NCI-H2196 (cell line): Measurements from ENCODE around the gene LRRC4C.

Experiments used
- DNase-seq: peaks from one replicate; lab custom pipeline; 2025; ENCODE audit not compliant: unreplicated experiment; lab: John Stamatoyannopoulos, UW

The LRRC4C gene

DNA sequence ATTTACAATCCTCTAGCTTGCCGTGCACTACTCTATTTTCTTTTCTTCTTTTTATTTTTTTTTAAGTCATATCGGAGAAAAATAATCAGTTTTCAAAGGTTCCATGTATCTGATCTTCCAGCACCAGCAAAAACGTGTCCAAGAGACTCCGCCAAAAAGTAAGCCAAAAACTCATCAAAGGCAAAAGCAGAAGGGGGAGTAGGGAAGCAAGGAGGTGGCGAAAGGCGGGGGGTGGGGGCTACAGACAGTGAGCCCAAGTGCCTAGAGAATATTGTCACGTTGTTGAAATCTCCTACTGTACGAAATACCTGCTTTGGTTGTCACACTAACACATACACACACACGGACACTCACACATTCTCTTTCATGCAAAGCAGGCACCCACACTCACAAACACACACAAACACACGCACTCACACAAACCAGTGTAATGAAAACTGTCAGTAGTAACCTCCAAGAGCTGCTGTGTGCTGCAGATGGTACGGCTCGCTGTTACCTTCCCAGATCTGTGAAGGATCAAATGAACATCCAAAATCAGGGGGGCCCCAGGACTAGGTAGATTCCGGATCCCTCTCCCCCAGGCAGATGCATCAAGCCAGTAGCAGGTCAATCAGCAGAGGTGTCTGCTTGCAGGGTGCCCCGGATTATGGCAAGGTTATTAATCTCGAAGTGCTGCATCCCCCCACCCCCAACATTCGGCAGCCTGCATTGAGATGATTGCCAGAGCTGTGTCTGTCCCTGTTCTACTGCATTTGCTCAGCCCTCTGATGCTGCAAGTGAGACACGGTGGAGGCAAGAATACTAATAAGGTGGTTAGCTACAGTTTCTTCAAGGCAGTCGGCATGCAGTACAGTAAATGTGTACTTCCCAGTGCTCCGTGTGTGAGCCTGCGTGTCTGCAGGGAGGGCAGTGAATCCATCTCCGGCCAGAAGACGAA lies at the start of gene LRRC4C:
Gene LRRC4C (minus strand): TSS at position 188 of the 937 bp plus-strand sequence.
- DNase-seq = no peak

DNA sequence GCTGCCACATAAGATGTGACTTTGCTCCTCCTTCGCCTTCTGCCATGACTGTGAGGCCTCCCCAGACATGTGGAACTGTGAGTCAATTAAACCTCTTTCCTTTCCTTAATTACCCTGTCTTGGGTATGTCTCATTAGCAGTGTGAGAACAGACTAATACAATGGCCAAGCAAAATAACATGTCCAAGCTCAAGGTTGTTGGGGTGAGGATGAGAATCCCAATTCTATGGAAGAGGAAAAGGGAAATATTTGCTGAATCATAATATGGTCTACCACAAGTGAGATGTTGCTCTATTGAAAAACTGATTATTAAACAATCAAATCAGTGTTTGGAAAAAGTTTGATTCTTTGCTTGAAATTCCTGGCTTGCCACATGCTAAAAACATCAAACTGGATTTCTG lies 48.7 kb upstream of the LRRC4C start:
- no peak for DNase-seq

DNA sequence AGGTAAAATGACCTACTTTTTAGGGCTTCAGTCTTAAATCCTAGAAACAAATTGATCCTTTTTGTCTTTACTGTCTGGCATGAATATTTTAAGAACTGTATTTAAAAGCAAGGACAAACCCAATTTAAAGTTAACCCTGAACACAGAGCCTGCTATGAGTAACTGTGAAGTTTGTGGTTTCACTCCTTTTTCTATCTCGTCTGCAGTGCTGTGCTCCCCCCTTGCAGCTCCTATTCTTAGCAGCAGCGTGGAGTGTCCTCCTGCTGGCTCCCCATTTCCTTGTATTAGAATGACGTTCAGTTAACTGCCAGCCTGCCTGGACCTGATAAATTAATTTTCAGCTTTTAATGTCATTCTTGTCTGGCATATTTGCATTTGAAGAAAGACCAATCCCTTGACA lies 40.0 kb upstream of the LRRC4C start:
- no peak for DNase-seq

DNA sequence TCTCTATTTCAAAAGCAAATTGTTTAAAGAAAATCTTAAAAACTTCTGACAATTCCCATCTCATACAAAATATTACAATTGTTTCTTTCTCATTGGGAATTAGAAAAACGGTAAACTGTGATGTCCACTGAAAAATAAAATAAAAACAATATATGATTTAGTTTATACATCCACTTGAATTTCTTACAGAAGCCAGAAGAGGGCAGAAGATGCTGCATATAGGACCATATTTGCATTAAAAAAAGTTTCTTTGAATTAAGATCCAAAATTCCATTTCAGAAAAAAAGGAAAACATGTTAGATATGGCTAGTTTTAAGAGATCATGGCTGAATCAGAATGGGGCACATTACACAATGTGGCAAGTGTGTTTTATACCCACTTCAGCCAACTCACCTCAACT lies 39.3 kb upstream of the LRRC4C start:
- no peak for DNase-seq

DNA sequence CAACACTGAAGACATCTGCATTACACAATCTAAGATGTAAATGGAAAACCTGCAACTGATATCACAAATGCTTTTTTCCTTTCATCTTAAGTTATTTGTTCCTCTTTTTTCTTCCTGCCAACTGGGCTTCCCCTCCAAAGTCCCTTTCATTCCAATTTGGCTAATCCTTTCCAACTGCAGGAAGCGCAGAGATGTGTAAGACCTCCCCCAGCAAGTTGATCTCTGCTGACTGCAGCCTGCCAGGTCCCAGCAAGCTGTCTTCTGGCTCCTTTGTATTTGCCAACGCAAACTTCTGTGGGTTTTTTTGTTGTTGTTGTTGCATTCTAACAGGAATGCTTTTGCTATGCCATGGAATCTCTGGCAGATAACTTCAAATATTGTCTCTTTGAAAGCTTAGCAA lies 38.5 kb upstream of the LRRC4C start:
- DNase-seq = no peak

DNA sequence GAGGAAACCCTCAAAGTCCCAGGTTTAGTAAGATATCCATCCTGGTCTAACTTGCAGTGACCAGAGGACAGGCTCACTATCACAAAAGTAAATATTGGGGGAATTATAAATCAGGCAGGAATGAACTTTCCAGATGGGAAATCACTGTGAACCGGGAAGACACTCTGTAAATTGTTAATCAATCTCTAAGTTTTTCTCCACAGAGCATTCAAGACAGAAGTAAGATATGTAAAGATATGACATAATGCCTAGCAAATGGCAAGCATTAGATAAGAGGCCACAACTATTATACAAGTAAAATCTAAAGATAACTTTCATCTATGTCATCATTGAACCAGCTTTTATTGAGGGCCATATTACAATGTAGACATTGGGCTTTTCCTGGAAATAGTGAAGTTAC lies 35.3 kb upstream of the LRRC4C start:
- no peak for DNase-seq

DNA sequence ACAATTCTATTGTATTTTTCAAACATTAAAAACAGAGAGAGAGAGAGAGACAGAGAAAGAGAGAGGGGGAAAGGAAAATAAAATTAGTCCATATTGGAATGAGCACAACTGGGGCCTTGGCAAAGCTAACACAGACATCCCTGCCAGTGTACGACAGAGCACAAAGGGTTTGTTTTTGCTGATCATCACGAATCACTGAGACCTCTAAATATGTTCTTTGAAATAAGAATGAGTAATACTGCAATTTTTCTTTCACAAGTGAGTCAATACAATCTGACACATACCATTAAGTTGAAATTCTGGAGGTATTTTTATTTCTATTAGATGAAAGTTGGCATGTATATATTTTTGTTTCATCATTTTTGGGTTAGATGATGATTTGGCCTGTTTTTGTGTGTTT lies 27.0 kb upstream of the LRRC4C start:
- no peak for DNase-seq

DNA sequence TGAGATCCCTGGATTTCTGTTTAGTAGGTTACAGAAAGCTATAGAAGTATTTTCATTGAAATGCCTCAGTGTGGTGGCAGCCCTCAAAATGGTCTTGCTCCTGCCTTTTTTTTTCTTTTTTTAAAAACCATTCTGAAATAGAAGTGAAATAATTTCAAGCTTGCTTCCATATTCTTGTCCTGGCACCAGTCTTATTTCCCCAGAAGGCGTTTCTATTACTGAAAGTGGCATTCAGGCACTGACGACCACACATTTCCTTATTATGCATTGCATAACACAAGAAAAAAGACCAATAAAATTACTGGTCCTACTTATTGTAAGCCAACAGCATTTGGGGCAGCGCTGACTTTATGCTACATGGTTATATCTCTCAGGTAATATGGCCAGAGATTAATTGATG lies 24.5 kb upstream of the LRRC4C start:
- no peak for DNase-seq

DNA sequence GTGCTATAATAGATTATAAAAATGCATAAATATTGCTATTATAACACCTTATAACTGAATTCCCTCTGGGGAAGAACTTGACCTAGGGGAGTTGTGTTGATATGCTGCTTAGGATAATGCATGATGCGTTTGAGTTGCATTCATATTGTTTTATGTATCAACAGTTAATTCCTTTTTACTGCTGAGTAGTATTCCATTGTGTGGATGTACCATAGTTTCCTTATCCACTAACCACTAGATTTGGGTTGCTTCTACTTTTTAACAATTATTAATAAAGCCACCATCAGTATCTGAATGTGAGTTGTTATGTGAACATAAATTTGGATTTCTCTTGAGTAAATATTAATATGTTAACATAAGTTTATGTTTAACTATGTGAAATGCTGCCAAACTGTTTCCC lies 19.7 kb upstream of the LRRC4C start:
- no peak for DNase-seq

DNA sequence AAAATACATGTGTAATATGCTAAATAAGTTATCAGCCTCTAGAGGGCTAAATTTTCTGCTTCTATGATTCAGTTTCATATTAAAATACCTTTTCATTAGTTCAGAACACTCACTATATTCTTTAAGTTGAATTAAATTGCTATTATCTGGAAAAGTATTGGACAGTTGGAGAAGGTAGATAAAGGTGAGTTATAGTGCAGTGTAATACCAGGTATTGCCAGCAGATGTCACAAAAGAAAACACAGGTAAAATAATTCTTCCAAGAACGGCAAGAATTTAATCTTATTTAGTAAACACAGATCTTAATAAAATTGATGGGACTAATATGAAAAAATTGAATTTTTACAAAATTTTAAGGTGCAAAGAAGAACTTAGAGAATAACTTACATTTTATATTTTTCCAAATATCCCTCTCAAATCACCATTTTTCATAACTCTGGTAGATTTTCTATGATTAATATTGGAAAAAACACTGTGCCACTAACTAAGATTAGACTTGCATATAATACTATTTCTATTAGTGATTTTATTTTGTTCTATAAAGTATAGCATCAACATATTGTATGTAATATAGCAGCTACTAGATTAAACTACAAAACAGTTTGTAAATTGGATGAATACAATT lies 1.7 kb upstream of the LRRC4C start:
- peak; percentile 5 for DNase-seq

DNA sequence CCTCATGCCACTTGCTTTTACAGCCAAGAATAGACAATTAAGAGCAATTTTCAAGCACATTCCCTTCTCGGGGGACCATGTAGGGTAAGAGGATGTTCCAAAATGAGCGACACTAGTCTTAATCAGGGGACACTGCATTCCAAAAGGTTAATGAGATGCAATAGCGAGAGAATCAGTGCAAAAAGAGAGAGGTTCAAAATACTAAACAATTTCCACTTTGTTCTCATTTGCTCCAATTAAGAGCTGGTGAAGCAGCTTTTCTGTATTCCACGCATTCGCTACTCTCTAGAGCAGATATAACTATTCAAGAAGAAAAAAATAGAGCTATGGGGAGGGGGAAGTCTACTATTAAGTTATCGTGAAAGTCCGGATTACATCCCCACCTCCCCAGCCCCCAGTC lies 811 bp downstream of the LRRC4C start:
- no peak for DNase-seq

DNA sequence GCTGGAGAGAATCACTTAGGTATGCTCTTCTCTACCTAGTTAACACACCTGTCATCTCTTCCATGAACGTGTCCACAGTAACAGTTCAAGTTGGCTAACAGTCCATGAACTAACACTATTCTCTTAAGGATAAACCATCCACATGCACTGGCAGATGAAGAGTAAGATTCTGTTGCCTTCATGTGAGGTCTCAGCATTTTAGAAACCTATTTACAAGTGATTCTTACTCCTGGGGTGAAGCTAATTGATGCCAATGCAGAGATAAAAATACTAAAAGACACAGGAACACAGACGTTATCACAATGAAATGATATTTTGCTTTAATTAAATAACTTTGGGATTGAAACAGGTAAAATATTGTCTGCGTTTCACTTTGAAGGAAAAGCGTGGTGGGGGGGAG lies 1.3 kb downstream of the LRRC4C start:
- no peak for DNase-seq

DNA sequence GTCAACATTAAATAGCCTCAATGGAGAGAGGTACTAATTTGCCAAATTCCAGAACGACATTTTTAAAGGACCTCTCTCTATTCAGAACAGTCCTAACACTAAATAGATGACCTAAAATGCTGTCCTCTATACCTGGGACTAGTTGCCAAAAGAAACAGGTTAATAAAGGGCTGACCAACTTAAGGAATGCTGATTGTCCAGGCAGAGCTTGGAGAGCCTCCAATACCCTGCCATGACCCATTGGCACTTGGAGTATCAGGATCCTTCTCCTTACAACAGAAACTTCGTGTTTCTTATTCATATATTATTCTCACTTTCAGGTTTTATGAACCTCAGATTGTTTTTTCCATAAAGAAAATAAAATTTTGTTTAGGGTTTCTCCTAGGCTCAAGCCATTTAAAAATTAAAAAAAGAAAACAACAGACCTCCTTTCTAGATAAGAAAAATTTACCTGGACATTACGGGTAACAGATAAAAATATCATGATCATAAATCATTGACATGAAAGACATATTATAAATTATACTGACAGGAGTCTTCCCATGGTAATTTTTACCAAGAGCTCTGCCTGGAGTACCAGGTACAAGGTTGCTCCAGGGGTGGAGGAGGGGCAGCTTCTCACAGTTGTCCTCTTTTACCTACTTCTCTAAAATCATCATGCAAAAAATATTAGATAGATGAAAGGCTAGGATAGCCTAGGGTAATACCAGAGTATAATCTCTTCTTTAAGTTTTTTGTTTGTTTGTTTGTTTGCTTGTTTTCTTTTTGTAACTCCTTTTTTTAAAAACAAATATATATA lies 2.0 kb downstream of the LRRC4C start:
- DNase-seq = no peak

DNA sequence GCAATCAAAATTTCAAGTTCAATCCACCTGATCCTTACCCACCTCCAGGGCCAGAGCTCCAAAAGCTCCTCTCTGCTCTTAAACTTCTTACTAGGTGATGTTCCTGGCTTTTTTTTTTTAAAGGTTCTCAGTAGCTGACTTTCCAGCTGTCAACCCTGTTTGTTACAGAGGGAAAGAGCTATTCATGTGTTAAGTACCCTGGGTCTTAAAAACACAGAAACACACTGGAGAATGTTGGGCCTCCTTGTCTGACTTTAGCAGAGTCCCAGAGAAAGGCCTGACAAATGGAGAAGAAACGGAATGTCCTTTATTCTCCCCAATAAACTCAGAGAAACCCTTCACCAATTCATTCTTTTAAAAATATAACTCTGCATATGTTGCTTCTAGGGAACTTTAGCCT lies 3.2 kb downstream of the LRRC4C start:
- DNase-seq = no peak

DNA sequence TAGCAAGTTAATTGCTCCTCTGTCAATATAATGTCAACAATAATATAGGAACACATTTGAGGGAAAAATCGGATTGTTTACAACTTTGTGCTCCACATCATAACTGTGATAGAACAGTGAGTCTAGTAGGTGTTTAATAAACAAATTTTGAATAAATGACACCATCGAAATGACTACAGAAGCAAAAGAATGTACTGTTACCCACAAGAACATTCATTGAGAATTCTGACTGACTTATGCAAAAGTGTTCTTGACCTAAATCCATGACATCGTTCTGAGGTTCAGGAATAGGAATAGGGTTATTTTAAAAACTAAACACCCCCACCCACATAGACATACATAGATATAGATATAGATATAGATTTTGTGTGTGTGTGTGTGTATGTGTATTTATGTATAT lies 8.4 kb downstream of the LRRC4C start:
- DNase-seq = no peak

DNA sequence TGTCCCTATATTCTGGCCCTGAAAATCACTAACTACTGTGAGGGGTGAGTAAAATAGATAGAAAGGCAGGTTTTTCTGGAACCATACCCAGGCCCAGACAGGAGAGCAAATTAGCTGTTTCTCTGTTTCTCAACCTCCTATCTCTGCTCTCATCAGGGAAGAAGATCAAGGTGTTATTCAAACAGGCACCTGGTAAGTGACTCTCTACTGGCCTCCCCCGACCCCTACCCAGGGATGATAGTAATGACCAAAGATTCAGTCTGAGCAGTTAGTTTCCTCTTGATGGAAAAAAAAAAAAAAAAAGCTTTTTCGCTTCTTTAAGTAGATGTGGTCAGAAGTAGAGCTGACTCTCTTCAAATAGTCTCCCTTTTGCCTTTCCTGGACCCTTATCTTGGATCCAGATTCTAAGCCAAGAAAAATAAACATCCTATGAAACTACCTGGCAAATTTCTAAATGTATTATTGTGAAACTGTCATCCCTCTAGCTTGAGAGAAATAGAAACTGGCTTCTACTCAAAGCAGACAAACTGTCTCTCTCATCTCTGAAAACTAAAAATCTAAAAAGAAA lies 9.9 kb downstream of the LRRC4C start:
- no peak for DNase-seq

DNA sequence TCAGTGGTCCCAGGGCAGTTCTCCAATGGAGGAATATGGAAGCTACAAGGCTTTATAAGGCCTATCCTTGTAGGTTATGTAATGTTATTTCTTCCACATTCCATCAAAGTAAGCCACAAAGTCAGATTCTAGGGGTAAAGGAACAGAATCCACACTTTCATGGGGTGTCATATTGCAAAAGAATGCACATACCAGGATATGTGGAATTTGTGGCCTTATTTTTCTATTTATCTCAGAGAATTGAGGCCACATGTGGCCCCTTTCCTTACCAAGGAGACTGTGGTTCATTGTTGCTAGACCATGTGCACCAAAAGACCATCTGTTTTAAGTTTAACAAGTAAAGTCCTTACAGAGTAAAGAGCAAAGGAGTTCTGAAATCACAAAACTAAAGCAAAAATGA lies 12.9 kb downstream of the LRRC4C start:
- DNase-seq = no peak

DNA sequence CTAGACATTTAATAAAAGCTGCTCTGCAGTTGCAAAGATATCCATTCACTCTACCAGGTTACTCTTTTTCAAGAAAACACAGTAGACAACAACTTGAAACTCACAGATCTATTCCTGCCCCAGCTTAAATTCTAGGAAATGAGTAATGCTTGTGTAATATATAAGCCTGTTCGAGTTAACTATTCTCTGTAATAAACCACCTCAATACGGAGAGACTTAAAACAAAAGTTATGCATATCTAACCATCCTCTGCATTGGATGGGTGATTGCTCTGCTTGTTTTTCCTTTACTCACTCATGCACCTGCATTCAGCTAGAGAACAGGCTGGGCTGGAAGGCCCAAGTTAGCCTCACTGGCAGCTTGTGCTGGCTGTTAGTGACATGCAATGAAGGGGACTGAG lies 13.3 kb downstream of the LRRC4C start:
- DNase-seq = no peak

DNA sequence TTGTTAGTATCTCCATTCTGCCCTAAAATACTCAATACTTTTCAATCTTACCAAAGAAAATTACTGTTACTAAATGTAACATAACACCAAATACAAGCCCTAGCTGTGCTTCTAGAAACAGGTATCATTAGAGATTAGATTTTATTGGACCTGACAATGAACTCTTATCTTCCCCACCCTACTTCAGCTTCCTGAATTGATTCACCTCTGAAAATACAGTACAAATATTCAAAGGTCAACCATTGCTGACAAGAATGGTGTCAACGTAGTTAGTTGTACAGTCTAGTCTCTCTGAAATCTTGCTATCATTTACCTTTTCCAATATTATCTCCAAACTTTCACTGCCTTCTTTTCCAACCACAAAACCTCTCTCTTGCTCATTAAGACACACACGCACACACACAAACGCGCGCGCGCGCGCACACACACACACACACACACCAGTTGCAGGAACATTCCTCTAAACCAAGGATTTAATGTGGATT lies 22.4 kb downstream of the LRRC4C start:
- no peak for DNase-seq

DNA sequence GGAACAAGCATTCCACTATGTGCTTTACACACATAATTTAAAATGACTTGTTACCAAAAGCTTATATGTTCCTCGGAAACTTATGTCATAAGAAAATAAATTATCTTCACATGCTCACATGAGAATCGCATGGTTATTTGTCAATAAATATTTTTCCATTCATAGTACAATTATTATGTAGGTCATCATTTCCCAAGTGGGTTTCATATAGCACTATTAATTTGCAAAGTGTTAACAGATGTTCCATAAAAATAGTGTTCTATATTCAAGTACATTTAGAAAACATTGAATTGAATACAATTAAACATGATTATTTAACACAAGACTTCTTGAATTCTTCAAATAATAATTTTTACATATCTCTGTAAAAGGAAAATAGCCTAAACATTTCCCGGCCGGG lies 23.9 kb downstream of the LRRC4C start:
- DNase-seq = no peak

DNA sequence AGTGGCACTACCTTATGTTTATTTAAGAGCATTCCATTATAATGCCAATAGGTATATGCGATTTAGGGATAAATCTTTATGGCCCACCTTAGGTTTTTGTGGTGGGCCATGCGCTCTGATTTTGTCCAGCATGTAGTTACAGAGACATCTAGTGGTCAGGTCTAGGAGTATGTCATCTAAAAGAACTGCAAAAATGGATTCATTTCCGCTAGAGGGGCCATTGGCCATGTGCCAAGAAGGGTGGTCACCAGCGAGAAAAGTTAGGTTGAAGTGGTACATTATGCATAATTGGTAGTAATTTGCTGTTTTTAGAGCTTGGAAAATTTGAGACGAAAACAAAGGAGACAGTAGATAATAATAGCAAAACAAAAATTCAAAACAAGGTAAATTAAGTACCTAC lies 27.7 kb downstream of the LRRC4C start:
- DNase-seq = no peak
